HG03520 (cell line): ENCODE results near the gene NKPD1.
"Not testable (repeated sequence)": the region's sequence is repeated elsewhere in the genome, so short reads cannot be mapped to it uniquely, and the experiment has no call there.

Experiments
- ATAC-seq: cut with Tn5 transposase; IDR thresholded peaks from one replicate; pipeline ENCODE4 v1.9.1; 2021; ENCODE audit warnings: mild to moderate bottlenecking, moderate library complexity; ENCODE audit not compliant: unreplicated experiment

Gene NKPD1

DNA sequence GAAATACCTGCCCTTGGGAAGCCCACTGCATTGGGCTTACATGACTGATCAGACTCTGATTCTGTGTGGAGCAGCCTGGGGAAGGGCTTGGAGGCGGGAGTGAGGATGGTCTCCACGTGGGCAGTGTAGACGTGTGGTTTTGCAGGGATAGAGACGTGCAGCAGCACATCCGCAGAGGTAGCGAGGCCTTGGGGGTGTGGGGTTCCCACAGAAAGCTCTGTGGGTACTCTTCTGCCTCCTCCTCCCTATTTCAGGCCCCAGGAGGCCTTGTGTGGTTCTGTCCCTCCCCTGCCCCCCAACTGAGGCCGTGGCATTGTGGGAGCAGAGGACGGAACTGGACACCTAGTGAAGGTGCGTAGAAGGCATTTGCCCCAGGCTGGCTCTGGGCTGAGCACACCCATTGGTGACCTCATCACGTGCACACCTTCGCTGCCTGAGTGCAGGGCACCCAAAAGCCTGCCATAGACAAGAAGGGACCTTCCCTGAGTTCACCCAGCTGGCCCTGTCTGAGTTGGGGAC, 38.9 kb downstream of the NKPD1 start:
- no peak for ATAC-seq

- no peak for ATAC-seq
Measured at GRCh38 chr19:45119582-45119981, 41.2 kb downstream of the NKPD1 start.

DNA sequence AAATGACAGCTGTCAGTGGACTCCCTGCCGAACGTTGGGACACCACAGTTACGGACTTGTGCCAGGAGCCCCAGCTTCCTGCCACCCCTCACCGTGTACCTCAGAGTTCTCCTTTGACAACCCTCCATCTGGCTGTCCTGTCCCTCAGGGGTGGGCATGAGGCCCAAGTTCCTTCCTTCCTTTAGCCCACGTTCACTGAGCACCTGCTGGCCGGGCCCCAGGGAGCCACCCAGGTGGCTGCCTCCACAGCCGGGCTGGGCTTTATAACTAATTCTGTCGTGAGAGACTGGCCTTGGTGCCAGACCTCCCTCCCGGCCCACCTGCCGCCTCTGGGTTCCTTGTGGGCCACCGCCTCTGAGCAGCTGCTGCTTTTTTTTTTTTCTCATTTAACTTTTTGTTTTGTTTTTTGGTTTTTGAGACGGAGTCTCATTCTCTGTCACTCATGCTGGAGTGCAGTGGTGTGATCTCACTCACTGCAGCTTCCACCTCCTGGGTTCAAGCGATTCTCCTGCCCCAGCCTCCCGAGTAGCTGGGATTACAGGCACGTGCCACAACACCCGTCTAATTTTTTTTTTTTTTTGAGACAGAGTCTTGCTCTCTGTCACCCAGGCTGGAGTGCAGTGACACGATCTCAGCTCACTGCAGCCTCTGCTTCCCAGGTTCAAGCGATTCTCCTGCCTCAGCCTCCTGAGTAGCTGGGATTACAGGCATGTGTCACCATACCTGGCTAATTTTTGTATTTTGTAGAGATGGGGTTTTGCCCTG, 42.0 kb downstream of the NKPD1 start:
- ATAC-seq: not testable (repeated sequence)

DNA sequence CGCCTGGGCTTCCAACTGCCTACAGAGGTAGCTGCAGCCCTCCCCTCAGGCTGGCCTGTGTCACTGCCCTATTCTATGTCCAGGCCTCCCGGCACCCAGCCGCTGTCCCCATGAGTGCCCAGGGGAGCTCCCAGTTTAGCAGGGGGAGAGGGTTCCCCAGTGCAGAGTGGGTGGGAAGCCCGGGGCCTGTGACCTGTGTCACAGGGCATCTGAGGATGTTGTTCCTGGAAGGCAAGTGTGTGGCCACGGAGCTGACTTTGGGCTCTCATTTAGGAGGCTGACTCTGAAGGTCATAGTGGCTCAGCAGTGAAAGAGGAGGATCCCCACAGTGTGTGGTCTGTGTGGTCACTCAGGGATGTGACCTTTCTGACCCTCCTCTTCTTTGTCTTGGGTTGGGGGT, 42.7 kb downstream of the NKPD1 start:
- ATAC-seq: no peak

- ATAC-seq: no peak
Measured at GRCh38 chr19:45117671-45118070, 43.1 kb downstream of the NKPD1 start.

DNA sequence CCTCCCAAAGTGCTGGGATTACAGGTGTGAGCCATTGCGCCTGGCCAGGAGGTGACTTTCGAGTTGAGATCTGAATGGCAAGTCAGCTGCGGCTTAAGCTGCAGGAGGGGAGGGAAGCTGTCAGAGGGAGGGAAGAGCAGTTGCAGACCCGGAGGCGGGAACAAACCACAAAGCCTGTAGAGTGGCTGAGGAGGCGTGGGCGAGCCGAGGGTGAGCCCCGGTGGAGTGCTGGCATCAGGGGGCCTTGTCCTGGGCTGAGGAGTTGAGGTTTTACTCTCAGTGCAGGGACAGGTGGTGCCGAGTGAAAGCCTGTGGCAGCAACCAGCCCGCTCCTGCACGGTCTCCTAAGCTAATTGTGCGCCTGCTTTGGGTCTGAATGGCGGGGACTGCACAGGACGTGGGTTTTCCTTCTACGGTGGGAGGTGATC, 43.6 kb downstream of the NKPD1 start:
- no peak for ATAC-seq

DNA sequence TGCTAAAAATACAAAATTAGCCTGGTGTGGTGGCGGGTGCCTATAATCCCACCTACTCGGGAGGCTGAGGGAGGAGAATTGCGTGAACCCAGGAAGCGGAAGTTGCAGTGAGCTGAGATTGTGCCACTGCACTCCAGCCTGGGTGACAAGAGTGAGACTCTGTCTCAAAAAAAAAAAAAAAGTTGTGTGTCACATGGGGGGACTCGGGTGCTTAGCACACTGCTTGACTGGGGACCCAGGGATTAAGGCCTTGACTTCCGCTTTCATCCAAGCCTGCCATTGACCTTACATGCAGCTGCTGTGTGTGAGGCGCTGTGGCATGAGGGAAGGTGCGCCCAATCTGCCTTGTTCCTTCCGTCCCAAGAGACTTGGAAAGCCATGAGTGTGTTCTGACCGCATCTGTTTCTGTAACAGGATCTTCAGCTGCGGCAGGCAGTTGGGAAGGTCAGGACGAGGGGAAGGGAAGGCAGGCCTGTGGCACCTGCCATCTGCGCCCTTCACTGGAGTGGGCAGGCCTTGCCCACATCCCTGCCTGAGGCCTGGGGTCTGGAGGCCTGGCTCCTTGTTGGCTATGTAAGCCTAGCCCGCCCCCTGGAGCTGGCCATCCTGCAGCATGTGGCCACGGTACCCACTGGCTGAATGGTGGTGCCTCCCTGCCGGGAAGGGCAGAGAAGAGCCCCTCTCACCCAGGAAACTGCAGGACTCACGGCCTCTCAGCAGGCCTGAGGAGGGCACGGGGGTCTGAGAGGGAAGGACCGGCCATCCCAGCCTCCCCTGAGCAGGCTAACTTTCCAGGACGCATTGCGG, 44.8 kb downstream of the NKPD1 start:
- ATAC-seq: no peak

DNA sequence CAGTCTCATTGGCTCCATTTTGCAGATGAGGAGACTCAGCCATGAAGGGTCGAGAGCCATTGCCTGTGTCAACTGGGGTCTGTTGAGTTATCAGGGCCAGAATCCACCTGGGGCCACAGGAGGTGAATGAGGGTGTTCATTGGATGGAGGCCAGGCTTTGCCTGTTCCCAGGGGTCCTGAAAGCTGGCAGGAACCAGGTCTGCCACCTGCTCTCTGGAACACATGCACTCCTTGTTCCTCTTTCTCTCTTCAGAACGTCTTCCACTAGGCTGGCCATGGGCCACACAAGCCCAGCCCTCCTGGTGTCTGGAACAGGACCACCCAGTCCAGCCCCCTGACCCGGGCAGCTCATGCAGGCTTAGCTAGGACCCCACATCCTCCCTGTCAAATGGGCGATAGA, 46.7 kb downstream of the NKPD1 start:
- no peak for ATAC-seq

DNA sequence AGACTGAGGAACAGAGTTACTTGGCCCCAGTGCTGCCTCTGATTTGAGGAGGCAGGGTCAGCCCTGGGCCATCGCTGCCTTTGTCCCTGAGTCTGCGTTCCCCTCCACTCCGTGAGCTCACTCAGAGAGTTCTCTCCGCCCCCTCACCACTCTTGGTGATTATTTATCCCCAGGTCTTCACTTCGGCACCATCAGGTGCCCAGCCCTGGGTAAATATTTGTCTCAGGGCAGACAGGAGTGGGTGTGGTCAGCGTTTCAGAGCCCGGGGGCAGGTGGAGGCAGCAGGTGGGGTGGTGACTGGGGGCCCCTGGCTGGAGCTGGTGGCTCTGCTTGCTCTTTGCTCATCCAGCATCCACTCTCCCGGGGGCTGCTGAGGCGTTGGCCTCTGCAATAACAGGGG, 47.2 kb downstream of the NKPD1 start:
- ATAC-seq: no peak

GRCh38 chr19:45112111-45112827, 48.5 kb downstream of the NKPD1 start:
- ATAC-seq: no peak
